Testis (tissue), 3 donors: Measurements from ENCODE around the gene KRTAP9-7. TPM values are rescaled to one million over a fixed set of nuclear protein-coding genes. Genes with fewer than 3 reads are reported as not detected.

Experiments
- DNase-seq: peaks from one replicate; pipeline ENCODE4 v3.0.0-alpha.2; 2019
- H3K27ac ChIP-seq, 2 donors: fragments of 200-600 bp; sonication (generic); one replicate each; pipeline ENCODE4 v1.5.1; 2019
- H3K27me3 ChIP-seq: fragments of 200-600 bp; sonication (generic); one replicate; pipeline ENCODE4 v1.5.1; 2019
- H3K36me3 ChIP-seq: fragments of 200-600 bp; sonication (generic); one replicate; pipeline ENCODE4 v1.5.1; 2017; ENCODE audit warnings: low read depth; ENCODE audit errors: missing control alignments
- H3K4me1 ChIP-seq: fragments of 200-600 bp; sonication (generic); one replicate; pipeline ENCODE4 v1.5.1; 2019
- H3K4me3 ChIP-seq, 2 donors: fragments of 200-600 bp; sonication (generic); one replicate each; pipeline ENCODE4 v1.5.1; 2017 to 2019
- H3K9me3 ChIP-seq: fragments of 200-600 bp; sonication (generic); one replicate; pipeline ENCODE4 v1.5.1; 2017
- CTCF ChIP-seq, 3 experiments: fragments of 450-650 bp in 2 of 3; fragments of 200-600 bp in 1 of 3; sonication (generic) in 1 of 3; IDR thresholded peaks; one replicate each; pipeline ENCODE4 v1.5.1; 2016 to 2019; ENCODE audit warnings: antibody characterized with exemption in 3 of 3, mild to moderate bottlenecking in 2 of 3, moderate library complexity in 1 of 3
- POLR2A ChIP-seq: fragments of 450-650 bp; IDR thresholded peaks from one replicate; pipeline ENCODE4 v1.6.1; 2017; ENCODE audit warnings: antibody characterized with exemption, mild to moderate bottlenecking, moderate library complexity
- whole genome bisulfite sequencing, 2 donors: methylation state at CpG; one replicate each; pipeline ENCODE4 v1.1.5; 2018; 5-methylcytosine and 5-hydroxymethylcytosine counted together
- intact Hi-C: fragments of 100-400 bp; cut with DNase I; formaldehyde crosslinking; loops from one replicate; pipeline ENCODE4 v1.15.1; 2023; ENCODE audit warnings: low total_unique reads
- polyA plus RNA-seq: library from polyadenylated mRNA; stranded (reverse); fragments of 350-450 nt; fragmentation: Illumina TruSeq; extraction: RNeasy Lipid Tissue Mini Kit (QIAGEN cat#74804); gene quantifications from one replicate; pipeline ENCODE4 v1.2.3, GENCODE V29; 2014; ENCODE audit warnings: low read depth, low replicate concordance; ENCODE audit not compliant: insufficient read depth
- total RNA-seq, 2 donors: library from RNA; depleted of rRNA; stranded (reverse); fragments of >200 nt; gene quantifications; one replicate each; pipeline ENCODE4 v1.2.3, GENCODE V29; 2016

Gene KRTAP9-7
- total and polyA plus RNA-seq, 3 donors from 2014 or later, result 0.47 TPM; not detected in 2

DNA sequence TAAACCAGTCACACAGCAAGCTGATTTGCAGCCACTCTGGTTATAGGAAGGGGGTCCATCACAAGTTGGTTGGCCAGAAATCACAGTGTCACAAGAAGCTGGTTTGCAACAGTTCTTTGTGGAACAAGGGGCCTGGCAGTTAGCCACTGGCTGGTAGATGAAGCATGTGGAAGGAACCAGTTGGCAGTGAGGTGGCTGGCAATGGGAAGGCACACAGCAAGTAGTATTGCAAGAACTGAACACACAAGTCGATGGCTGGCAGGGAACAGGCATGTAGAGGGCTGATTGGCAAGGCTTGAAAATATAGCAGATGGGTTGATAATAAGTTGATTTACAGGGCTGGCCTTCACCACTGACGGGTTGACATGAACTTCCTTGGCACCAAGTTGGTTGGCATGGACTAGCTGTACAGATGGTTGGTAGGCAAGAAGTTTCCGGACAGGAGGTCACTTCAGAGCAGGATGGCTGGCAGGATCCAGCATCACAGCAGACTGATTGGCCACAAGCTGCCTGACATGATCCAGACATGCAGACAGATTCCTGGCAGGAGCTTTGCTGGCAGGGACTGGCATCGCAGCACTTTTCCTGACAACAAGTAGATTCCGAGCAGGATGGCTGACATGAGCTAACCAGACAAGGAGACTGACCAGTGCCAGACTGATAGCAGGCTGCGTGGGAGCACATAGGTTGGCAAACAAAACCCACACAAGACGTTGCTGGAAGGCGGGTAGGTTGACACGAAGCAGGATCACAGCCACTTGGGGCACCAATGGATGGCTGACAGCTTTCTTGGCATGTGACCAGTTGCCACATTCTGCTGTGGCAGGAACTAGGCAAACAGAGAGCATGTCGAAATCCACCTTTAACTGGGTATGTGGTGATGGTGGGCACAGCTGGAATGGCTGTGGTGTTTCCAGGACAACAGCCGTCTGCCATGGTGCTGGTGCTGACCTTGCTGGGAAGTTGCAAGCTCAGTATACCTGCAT is 26.7 kb downstream of the KRTAP9-7 start, which contains the start of gene KRTAP29-1:
TSS of gene KRTAP29-1 (minus strand) at position 936 of the 986 bp plus-strand sequence. CDS start at position 936, 0 bp downstream.
- H3K9me3 ChIP-seq, result no peaks in the 10 kb centered on the region
- 83 to 87% methylated on average over 11 of the region's 11 CpGs for WGBS, 2 donors
- no peak within 1 kb of the TSS for H3K4me3 ChIP-seq
- no peak within 1 kb of the TSS for H3K27ac ChIP-seq
- intact Hi-C loops, result no loop called here
- H3K36me3 ChIP-seq, result no peaks in the 10 kb centered on the region
- no peaks in the 10 kb centered on the region for H3K4me1 ChIP-seq
- TF ChIP-seq CTCF (IDR thresholded peaks at IDR 0.05), result no peak
- no peak for TF ChIP-seq POLR2A
- no peak for DNase-seq
- no peaks in the 10 kb centered on the region for H3K27me3 ChIP-seq

DNA sequence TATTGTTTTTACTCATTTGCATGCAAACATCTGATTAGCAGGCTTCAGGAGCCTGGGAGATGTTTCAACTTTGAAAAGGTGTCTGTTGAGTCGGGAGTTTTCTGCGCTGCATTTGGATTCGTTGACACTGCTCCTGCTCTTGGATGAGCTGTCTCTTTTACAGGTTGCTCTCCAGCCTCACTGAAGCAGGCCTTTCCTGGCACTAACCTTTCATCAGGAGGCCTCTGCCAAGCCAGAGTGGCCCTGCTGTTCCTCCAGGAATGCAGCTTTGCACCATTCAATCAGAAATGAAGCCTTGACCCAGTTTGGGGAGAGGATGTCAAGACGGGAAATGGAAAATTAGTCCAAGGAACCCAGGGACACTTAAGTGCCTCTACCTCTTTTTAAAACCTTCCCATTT is 27.5 kb downstream of the KRTAP9-7 start:
- no peak overlapping the region for H3K27ac ChIP-seq
- no peak overlapping the region for H3K4me3 ChIP-seq
- H3K4me1 ChIP-seq, result no peaks in the 10 kb centered on the region
- no peaks in the 10 kb centered on the region for H3K36me3 ChIP-seq
- 75 to 80% methylated on average over 4 of the region's 4 CpGs for WGBS, 2 donors
- intact Hi-C loops, result no loop called here
- no peaks in the 10 kb centered on the region for H3K9me3 ChIP-seq
- no peak for DNase-seq
- no peaks in the 10 kb centered on the region for H3K27me3 ChIP-seq
- TF ChIP-seq CTCF (IDR thresholded peaks at IDR 0.05), result no peak
- TF ChIP-seq POLR2A, result no peak

- Histone ChIP-seq H3K4me1 (no peaks in the 10 kb centered on the region), H3K9me3 (no peaks in the 10 kb centered on the region), H3K27ac (no peak overlapping the region), H3K4me3 (no peak overlapping the region), H3K27me3 (no peaks in the 10 kb centered on the region), H3K36me3 (no peaks in the 10 kb centered on the region)
- no peak for TF ChIP-seq CTCF (IDR thresholded peaks at IDR 0.05)
- TF ChIP-seq POLR2A, result no peak
- DNase-seq, result no peak
- WGBS, 2 donors, result 80 to 86% methylated on average over 12 of the region's 12 CpGs
- intact Hi-C loops, result no loop called here
Observed at GRCh38 chr17:41304091-41304490, 28.6 kb downstream of the KRTAP9-7 start.

DNA sequence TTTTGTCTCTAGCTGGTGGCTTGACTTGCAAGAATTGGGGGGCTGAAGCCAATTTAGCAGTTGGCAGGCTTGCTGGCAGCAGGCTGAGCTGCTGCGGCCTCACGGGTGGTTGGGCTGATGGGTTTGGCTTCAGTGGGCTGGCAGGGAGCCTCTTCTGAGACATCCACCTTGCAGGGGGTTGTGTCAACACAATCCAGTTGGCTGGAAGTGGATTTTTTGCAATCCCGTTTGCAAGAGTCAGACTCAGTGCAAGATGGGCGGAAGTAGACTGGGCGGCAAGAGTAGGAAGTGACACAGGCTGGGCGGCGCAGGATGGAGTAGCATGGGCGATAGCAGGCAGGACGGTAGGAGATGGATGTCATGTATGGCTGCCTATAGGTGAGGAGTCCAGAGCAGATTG is 32.1 kb downstream of the KRTAP9-7 start:
- Histone ChIP-seq H3K27me3 (no peaks in the 10 kb centered on the region), H3K36me3 (no peaks in the 10 kb centered on the region), H3K4me1 (no peaks in the 10 kb centered on the region), H3K9me3 (no peaks in the 10 kb centered on the region), H3K27ac (no peak overlapping the region), H3K4me3 (no peak overlapping the region)
- 76 to 84% methylated on average over 9 of the region's 9 CpGs for WGBS, 2 donors
- no peak for DNase-seq
- intact Hi-C loops, result no loop called here
- TF ChIP-seq CTCF (IDR thresholded peaks at IDR 0.05), result no peak
- no peak for TF ChIP-seq POLR2A
